ENCODE data around the gene TULP1.

TULP1 gene

GRCh38 chr6:35533981-35534380 lies 21.3 kb upstream of the TULP1 start:
- H3K4me2 ChIP-seq (ENCODE audit: low read depth, low read length, poor library complexity, severe bottlenecking): no peak overlapping the region

GRCh38 chr6:35532126-35532525 lies 19.4 kb upstream of the TULP1 start:
- Histone ChIP-seq H3K36me3 (ENCODE audit: insufficient read depth, low read length) (no peaks in the 10 kb centered on the region), H3K4me2 (ENCODE audit: low read depth, low read length, poor library complexity, severe bottlenecking) (no peak overlapping the region), H3K79me2 (ENCODE audit: insufficient read depth, low read length) (no peaks in the 10 kb centered on the region), H3K9me3 (ENCODE audit: insufficient read depth, low read depth, low read length) (no peaks in the 10 kb centered on the region), H4K20me1 (ENCODE audit: insufficient read depth, low read length, poor library complexity, severe bottlenecking) (no peaks in the 10 kb centered on the region), H2AFZ (ENCODE audit: low read length) (no peak overlapping the region), H3K27me3 (ENCODE audit: insufficient read depth, low read length, poor library complexity, severe bottlenecking) (no peaks in the 10 kb centered on the region), H3K9me2 (replicated peaks; ENCODE audit: low read depth, low read length) (no peaks in the 10 kb centered on the region), H3F3A (ENCODE audit: low read depth) (no peaks in the 10 kb centered on the region), H3K4me1 (ENCODE audit: insufficient read depth, low read length, poor library complexity, severe bottlenecking) (no peaks in the 10 kb centered on the region), H3K9ac (ENCODE audit: low read depth, low read length, poor library complexity, severe bottlenecking) (no peak overlapping the region), H3K4me3 (ENCODE audit: low read length, poor library complexity, severe bottlenecking) (no peak overlapping the region)
- TF ChIP-seq CTCF (conservative IDR thresholded peaks at IDR 0.05; ENCODE audit: low read length) (no peak), EZH2phosphoT487 (IDR thresholded peaks at IDR 0.05; ENCODE audit: borderline replicate concordance) (no peak)

More at GRCh38 chr6:35533981-35534380, 21.3 kb upstream of the TULP1 start:
- TF ChIP-seq CTCF (conservative IDR thresholded peaks at IDR 0.05; ENCODE audit: low read length) (no peak), EZH2phosphoT487 (IDR thresholded peaks at IDR 0.05; ENCODE audit: borderline replicate concordance) (no peak)
- Histone ChIP-seq H3K4me3 (ENCODE audit: low read length, poor library complexity, severe bottlenecking) (no peak overlapping the region), H3K9ac (ENCODE audit: low read depth, low read length, poor library complexity, severe bottlenecking) (no peak overlapping the region), H3K9me3 (ENCODE audit: insufficient read depth, low read depth, low read length) (no peaks in the 10 kb centered on the region), H3K4me1 (ENCODE audit: insufficient read depth, low read length, poor library complexity, severe bottlenecking) (no peaks in the 10 kb centered on the region), H2AFZ (ENCODE audit: low read length) (no peak overlapping the region), H3K9me2 (replicated peaks; ENCODE audit: low read depth, low read length) (no peaks in the 10 kb centered on the region), H4K20me1 (ENCODE audit: insufficient read depth, low read length, poor library complexity, severe bottlenecking) (no peaks in the 10 kb centered on the region), H3K79me2 (ENCODE audit: insufficient read depth, low read length) (no peaks in the 10 kb centered on the region), H3K27me3 (ENCODE audit: insufficient read depth, low read length, poor library complexity, severe bottlenecking) (no peaks in the 10 kb centered on the region), H3F3A (ENCODE audit: low read depth) (no peaks in the 10 kb centered on the region), H3K36me3 (ENCODE audit: insufficient read depth, low read length) (no peaks in the 10 kb centered on the region)

- Histone ChIP-seq H3K79me2 (ENCODE audit: insufficient read depth, low read length) (no peaks in the 10 kb centered on the region), H3K9me3 (ENCODE audit: insufficient read depth, low read depth, low read length) (no peaks in the 10 kb centered on the region), H3K4me3 (ENCODE audit: low read length, poor library complexity, severe bottlenecking) (no peak overlapping the region), H3K27me3 (ENCODE audit: insufficient read depth, low read length, poor library complexity, severe bottlenecking) (no peaks in the 10 kb centered on the region), H3K4me2 (ENCODE audit: low read depth, low read length, poor library complexity, severe bottlenecking) (no peak overlapping the region), H3K9me2 (replicated peaks; ENCODE audit: low read depth, low read length) (no peaks in the 10 kb centered on the region), H2AFZ (ENCODE audit: low read length) (no peak overlapping the region), H3K9ac (ENCODE audit: low read depth, low read length, poor library complexity, severe bottlenecking) (no peak overlapping the region), H3K4me1 (ENCODE audit: insufficient read depth, low read length, poor library complexity, severe bottlenecking) (no peaks in the 10 kb centered on the region), H3K36me3 (ENCODE audit: insufficient read depth, low read length) (no peaks in the 10 kb centered on the region), H3F3A (ENCODE audit: low read depth) (no peaks in the 10 kb centered on the region), H4K20me1 (ENCODE audit: insufficient read depth, low read length, poor library complexity, severe bottlenecking) (no peaks in the 10 kb centered on the region)
- TF ChIP-seq EZH2phosphoT487 (IDR thresholded peaks at IDR 0.05; ENCODE audit: borderline replicate concordance) (no peak), CTCF (conservative IDR thresholded peaks at IDR 0.05; ENCODE audit: low read length) (no peak)
These were observed 11.8 kb upstream of the TULP1 start for GRCh38 chr6:35524380-35525020.

Measured in Loucy (cell line).